Measurements from ENCODE around the gene LSAMP.

Gene LSAMP

GRCh38 chr3:115990669-115991068, 454.6 kb downstream of the LSAMP start:
- Histone ChIP-seq H3K27me3 (ENCODE audit: insufficient read depth, poor library complexity, severe bottlenecking) (no peaks in the 10 kb centered on the region), H3K27ac (ENCODE audit: poor library complexity, severe bottlenecking) (no peak overlapping the region), H3K4me1 (ENCODE audit: insufficient read depth, poor library complexity, severe bottlenecking) (no peaks in the 10 kb centered on the region), H3K4me3 (ENCODE audit: severe bottlenecking) (no peak overlapping the region), H3K36me3 (ENCODE audit: low read depth) (no peaks in the 10 kb centered on the region), H3K9me3 (ENCODE audit: severe bottlenecking) (no peaks in the 10 kb centered on the region)
- ATAC-seq (ENCODE audit: low read depth) (no peak), DNase-seq (ENCODE audit: low spot score) (no peak)
- TF ChIP-seq, protein P1, sequence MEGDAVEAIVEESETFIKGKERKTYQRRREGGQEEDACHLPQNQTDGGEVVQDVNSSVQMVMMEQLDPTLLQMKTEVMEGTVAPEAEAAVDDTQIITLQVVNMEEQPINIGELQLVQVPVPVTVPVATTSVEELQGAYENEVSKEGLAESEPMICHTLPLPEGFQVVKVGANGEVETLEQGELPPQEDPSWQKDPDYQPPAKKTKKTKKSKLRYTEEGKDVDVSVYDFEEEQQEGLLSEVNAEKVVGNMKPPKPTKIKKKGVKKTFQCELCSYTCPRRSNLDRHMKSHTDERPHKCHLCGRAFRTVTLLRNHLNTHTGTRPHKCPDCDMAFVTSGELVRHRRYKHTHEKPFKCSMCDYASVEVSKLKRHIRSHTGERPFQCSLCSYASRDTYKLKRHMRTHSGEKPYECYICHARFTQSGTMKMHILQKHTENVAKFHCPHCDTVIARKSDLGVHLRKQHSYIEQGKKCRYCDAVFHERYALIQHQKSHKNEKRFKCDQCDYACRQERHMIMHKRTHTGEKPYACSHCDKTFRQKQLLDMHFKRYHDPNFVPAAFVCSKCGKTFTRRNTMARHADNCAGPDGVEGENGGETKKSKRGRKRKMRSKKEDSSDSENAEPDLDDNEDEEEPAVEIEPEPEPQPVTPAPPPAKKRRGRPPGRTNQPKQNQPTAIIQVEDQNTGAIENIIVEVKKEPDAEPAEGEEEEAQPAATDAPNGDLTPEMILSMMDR (IDR thresholded peaks at IDR 0.05; ENCODE audit: poor library complexity, severe bottlenecking) = no peak

GRCh38 chr3:115989684-115990421, 455.4 kb downstream of the LSAMP start:
- Histone ChIP-seq H3K4me3 (ENCODE audit: severe bottlenecking) (no peak overlapping the region), H3K36me3 (ENCODE audit: low read depth) (no peaks in the 10 kb centered on the region), H3K4me1 (ENCODE audit: insufficient read depth, poor library complexity, severe bottlenecking) (no peaks in the 10 kb centered on the region), H3K9me3 (ENCODE audit: severe bottlenecking) (no peaks in the 10 kb centered on the region), H3K27ac (ENCODE audit: poor library complexity, severe bottlenecking) (no peak overlapping the region), H3K27me3 (ENCODE audit: insufficient read depth, poor library complexity, severe bottlenecking) (no peaks in the 10 kb centered on the region)
- ATAC-seq (ENCODE audit: low read depth) = peak; percentile 38; the same call in 1 of the 3 replicates
- no peak for DNase-seq (ENCODE audit: low spot score)
- TF ChIP-seq, protein P1 (IDR thresholded peaks at IDR 0.05; ENCODE audit: poor library complexity, severe bottlenecking) = no peak

DNA sequence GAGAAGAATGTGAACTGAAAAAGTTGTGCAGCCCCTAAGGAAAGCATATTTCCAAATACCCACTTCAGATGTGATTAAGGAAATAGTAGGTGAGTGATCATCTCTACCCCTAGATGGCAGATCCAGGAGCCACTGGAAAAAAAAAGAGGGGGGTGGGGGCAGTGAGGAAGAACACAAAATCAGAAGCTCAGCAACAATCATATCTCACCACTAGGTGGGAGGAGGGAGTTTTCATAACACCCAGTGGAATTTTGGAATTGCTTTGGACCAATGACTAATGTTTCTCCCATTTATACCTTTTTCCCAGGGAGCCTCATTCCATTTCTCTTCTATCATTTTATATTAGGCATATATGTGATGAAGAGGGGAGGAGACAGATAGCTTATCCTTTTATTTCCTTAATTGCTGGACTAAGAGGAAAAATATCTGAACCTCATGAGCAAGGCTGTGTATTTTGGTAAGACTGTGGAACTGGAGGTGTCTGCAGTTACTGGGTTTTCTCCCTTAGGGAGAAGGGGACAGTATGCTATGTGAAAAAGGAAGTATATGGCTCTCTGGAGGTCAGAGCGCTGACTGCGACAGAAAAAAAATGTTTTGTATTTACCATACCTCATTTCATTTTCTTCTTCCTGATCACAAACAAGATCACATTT, 458.6 kb downstream of the LSAMP start:
- no peaks in the 10 kb centered on the region for H3K27me3 ChIP-seq (ENCODE audit: insufficient read depth, poor library complexity, severe bottlenecking)
- no peak overlapping the region for H3K4me3 ChIP-seq (ENCODE audit: severe bottlenecking)
- ATAC-seq (ENCODE audit: low read depth) (peak; percentile 68), DNase-seq (ENCODE audit: low spot score) (no peak)
- no peaks in the 10 kb centered on the region for H3K36me3 ChIP-seq (ENCODE audit: low read depth)
- no peak overlapping the region for H3K27ac ChIP-seq (ENCODE audit: poor library complexity, severe bottlenecking)
- TF ChIP-seq, protein P1 (IDR thresholded peaks at IDR 0.05; ENCODE audit: poor library complexity, severe bottlenecking) = peak; percentile 61
- H3K9me3 ChIP-seq (ENCODE audit: severe bottlenecking) = no peaks in the 10 kb centered on the region
- H3K4me1 ChIP-seq (ENCODE audit: insufficient read depth, poor library complexity, severe bottlenecking) = no peaks in the 10 kb centered on the region

DNA sequence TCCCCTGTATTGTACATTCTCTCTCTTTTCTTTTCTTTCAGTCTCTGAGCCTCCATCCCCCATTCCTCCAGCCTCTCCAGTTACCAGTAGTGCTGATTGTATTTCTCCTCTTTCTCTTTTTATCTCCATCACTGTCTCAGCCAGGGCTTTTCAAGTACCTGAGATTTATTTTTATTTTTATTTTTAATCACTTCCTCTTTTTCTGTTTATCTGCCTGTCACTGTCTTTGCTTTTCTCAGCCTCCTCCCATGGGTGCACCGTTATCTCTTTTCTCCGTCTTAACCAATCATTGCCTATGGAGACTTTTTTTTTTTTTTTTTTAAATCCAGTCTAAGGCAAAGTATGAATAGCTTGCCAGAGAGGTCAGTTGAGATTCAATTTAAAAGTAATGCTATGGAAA, 462.7 kb downstream of the LSAMP start:
- TF ChIP-seq, protein P1 (IDR thresholded peaks at IDR 0.05; ENCODE audit: poor library complexity, severe bottlenecking) = no peak
- no peak overlapping the region for H3K4me3 ChIP-seq (ENCODE audit: severe bottlenecking)
- no peak for DNase-seq (ENCODE audit: low spot score)
- ATAC-seq (ENCODE audit: low read depth) = no peak
- H3K27ac ChIP-seq (ENCODE audit: poor library complexity, severe bottlenecking) = no peak overlapping the region
- H3K36me3 ChIP-seq (ENCODE audit: low read depth) = no peaks in the 10 kb centered on the region
- no peaks in the 10 kb centered on the region for H3K9me3 ChIP-seq (ENCODE audit: severe bottlenecking)
- no peaks in the 10 kb centered on the region for H3K4me1 ChIP-seq (ENCODE audit: insufficient read depth, poor library complexity, severe bottlenecking)
- no peaks in the 10 kb centered on the region for H3K27me3 ChIP-seq (ENCODE audit: insufficient read depth, poor library complexity, severe bottlenecking)

DNA sequence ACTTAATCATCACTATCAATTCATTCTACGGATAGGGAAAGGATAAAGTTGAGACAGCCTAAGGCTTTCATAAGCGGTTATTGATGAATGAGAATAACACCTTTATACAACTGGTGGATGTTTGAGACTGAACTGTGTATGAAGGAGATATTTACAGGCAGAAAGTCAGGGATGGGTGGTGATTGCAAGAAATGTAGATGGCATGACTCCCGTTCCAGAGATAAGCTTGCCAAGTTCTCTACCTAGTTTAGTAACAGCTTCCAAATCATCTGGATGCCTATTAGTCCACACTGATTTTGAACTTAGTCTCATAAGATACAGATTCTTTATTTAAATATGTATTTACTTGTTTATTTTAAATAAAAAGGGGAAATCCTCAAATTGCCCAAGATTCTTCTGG, 463.2 kb downstream of the LSAMP start:
- H3K36me3 ChIP-seq (ENCODE audit: low read depth) = no peaks in the 10 kb centered on the region

More for the DNA sequence above, 463.2 kb downstream of the LSAMP start:
- Histone ChIP-seq H3K27ac (ENCODE audit: poor library complexity, severe bottlenecking) (no peak overlapping the region), H3K4me3 (ENCODE audit: severe bottlenecking) (no peak overlapping the region), H3K9me3 (ENCODE audit: severe bottlenecking) (no peaks in the 10 kb centered on the region), H3K27me3 (ENCODE audit: insufficient read depth, poor library complexity, severe bottlenecking) (no peaks in the 10 kb centered on the region), H3K4me1 (ENCODE audit: insufficient read depth, poor library complexity, severe bottlenecking) (no peaks in the 10 kb centered on the region)
- TF ChIP-seq, protein P1 (IDR thresholded peaks at IDR 0.05; ENCODE audit: poor library complexity, severe bottlenecking) = no peak
- DNase-seq (ENCODE audit: low spot score) = no peak
- no peak for ATAC-seq (ENCODE audit: low read depth)

Data from RWPE2 (cell line).